Activated CD4-positive, CD25-positive, alpha-beta regulatory T cell (primary cell): Measurements from ENCODE around the gene PDE4A.

Source experiments
- DNase-seq, 4 experiments: peaks; one replicate each; lab custom pipeline; 2025; lab: John Stamatoyannopoulos, UW

The PDE4A gene

GRCh38 chr19:10510301-10510802, 90.0 kb downstream of the PDE4A start:
- DNase-seq, result peak in 3 of 4 experiments; percentile 17 to 56 (median 23)

GRCh38 chr19:10513223-10513622, 92.9 kb downstream of the PDE4A start:
- DNase-seq, result no peak

GRCh38 chr19:10514211-10515145, 94.1 kb downstream of the PDE4A start:
- peak in 1 of 4 experiments; percentile 13 for DNase-seq

- no peak for DNase-seq
These were observed 95.7 kb downstream of the PDE4A start for GRCh38 chr19:10516064-10516385.

- DNase-seq, result no peak
These were observed 96.4 kb downstream of the PDE4A start for GRCh38 chr19:10516671-10517286.

- DNase-seq, result no peak
These were observed 97.0 kb downstream of the PDE4A start, which contains the start of gene S1PR5 for GRCh38 chr19:10517361-10517759. S1PR5 (minus strand) TSS chr19:10517447; CDS start chr19:10515011, 2,436 bp downstream.

- no peak for DNase-seq
These were observed 97.6 kb downstream of the PDE4A start for GRCh38 chr19:10517760-10518443.

GRCh38 chr19:10518444-10519361, 98.4 kb downstream of the PDE4A start:
- no peak for DNase-seq
